ENCODE measurements around the gene MPDZ.

DNA sequence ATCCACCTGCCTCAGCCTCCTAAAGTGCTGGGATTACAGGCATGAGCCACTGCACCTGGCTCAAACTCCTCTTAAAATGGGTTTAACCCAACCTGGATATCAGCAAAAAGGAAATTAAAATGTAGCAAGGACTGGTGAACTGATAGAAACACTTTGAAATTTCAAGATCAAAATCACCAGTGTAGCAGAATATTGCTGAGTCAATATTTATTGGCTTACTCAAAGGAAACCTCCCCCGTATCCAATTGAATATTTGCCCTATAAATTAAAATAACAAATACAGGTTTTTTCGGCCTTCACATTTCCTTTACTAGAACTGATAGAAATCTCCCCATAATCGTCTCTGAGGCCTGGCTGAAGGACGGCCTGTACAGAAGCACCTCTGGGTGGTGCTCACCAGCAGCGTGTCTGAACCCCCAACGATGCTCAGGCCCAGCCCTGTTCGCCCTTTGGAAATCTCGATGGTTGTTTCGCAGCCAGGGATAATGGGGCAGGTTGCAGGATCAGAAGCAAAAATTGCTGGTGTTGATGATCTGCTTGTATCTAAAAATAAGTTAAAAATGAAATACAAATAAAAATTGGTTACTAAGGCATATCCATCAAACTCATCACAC is 156.6 kb downstream of the MPDZ start:
- no peak for TF ChIP-seq TAF1 (IDR thresholded peaks at IDR 0.05; ENCODE audit: borderline replicate concordance, low read depth, low read length)
- no peak for TF ChIP-seq POLR2AphosphoS5 (IDR thresholded peaks at IDR 0.05; ENCODE audit: low read depth, low read length)
